Heart left ventricle (tissue), 13 donors: Measurements from ENCODE around the gene KCNMA1.

Experiments used
- POLR2A ChIP-seq, 2 donors: fragments of 450-650 bp; IDR thresholded peaks; one replicate each; pipeline ENCODE4 v1.6.1; 2017; ENCODE audit warnings: antibody characterized with exemption in 2 of 2, mild to moderate bottlenecking in 2 of 2, moderate library complexity in 2 of 2
- TF ChIP-seq, protein P1 (sequence below), 12 donors: fragments of 200-600 bp; sonication (generic) in 4 of 12; IDR thresholded peaks; one replicate each; pipeline versions ENCODE4 v1.5.0 to v1.8.0; 2018 to 2022; ENCODE audit warnings: antibody characterized with exemption in 12 of 12, mild to moderate bottlenecking in 5 of 12
- donor health status: ischemic (EF 13 %, LVEDD 7.1; RV severe dilation, severe dysfunction).
- donor health status: DM: no; HTN: yes; CAD: no.
- donor health status: DM: no; HTN: no; CAD: no.
- donor health status: ischemic (EF 25% LVEDD 6.9; RV normal size, moderate dysfunction).
- donor health status: ischemic (EF 25% LVEDD 5.7; RV mildly dilated, moderate dysfunction).
- donor health status: ischemic (EF 35%, LVEDD 5.7; RV mildly dilated, moderate dysfunction).
- donor health status: nonischemic (EF 11% LVEDD 7.7; RV severe dilation, severe dysfunction).
- donor health status: DM: yes; HTN: yes; CAD: no.
- donor health status: PGD.
- donor health status: ischemic (EF 29% LVEDD 5.4; RV normal size, mild dysfunction).
- donor health status: nonischemic (EF 23%, LVEDD 6.1; RV moderate dilation, normal function).

DNA sequence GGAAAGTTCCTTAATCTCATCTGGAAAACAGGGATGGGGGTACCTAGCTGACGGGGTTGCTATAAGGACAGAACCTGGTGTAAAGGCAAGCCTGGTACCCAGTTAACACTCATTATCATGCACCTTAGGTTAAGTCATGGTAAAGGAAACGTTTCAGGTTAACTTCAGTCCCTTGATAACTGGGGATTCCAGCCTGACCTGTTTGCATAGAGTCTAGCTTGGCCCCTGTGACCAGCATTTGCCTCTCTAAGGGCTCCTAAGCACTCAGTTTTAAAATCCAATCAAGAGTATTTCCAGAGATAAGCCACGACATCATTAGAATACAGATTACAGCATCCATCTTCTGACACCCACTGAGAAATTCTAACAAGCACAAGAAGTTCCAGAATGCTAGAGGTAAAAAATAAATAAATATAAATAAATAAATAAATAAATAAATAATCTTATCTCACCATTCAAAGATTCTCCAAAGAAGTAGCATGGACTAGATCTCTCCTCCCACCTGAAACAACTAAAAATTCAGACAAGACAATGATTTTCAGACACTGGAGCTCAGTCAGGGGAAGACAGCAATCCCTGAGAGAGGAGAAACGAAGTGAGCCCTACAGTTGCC is 184.6 kb downstream of the KCNMA1 start:
- no peak for TF ChIP-seq POLR2A (IDR thresholded peaks at IDR 0.05)
- TF ChIP-seq, protein P1, sequence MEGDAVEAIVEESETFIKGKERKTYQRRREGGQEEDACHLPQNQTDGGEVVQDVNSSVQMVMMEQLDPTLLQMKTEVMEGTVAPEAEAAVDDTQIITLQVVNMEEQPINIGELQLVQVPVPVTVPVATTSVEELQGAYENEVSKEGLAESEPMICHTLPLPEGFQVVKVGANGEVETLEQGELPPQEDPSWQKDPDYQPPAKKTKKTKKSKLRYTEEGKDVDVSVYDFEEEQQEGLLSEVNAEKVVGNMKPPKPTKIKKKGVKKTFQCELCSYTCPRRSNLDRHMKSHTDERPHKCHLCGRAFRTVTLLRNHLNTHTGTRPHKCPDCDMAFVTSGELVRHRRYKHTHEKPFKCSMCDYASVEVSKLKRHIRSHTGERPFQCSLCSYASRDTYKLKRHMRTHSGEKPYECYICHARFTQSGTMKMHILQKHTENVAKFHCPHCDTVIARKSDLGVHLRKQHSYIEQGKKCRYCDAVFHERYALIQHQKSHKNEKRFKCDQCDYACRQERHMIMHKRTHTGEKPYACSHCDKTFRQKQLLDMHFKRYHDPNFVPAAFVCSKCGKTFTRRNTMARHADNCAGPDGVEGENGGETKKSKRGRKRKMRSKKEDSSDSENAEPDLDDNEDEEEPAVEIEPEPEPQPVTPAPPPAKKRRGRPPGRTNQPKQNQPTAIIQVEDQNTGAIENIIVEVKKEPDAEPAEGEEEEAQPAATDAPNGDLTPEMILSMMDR (IDR thresholded peaks at IDR 0.05), result no peak
